HG02884 (cell line): ENCODE measurements around the gene GAK.

Source experiments
- ATAC-seq: cut with Tn5 transposase; IDR thresholded peaks from one replicate; pipeline ENCODE4 v1.9.1; 2021; ENCODE audit warnings: mild to moderate bottlenecking, moderate library complexity; ENCODE audit not compliant: unreplicated experiment

GAK gene

DNA sequence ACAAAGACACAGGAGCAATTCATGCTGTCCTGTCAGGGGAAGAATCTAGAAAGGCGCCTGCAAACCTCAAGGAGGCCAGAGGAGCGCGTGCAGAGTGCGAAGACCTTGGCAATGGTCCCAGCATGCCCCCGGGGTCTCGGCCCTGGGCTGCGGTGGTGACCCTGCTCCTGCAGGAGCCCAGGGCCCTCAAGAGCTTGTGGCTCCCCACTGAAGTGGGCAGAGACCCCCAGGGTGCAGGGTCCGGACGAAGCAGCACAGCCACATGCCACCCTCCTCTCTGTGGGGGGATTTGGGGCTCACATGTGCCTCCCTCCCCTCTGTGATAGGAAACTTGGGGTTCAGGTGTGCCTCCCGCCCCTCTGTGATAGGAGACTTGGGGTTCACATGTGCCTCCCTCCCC is 39.3 kb downstream of the GAK start:
- no peak for ATAC-seq

DNA sequence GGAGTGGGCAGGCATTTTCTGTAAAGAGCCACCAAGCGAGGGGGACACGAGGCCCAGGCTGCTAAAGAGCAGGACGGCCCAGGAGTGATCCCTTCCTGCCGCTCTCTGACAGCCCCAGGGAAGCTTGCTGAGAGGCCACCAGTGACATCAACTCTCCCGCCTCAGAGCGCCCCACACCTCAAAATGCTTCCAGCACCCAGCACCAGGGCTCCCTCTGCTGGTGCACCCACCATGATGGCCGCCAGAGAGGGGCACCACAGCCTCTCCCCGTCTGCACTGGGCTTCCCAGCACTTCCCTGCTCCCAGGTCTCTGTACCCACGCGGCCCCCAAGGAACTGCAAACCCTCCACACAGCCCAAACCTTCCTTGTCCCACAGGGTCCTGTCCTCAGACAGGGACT is 40.4 kb downstream of the GAK start:
- ATAC-seq, result no peak

DNA sequence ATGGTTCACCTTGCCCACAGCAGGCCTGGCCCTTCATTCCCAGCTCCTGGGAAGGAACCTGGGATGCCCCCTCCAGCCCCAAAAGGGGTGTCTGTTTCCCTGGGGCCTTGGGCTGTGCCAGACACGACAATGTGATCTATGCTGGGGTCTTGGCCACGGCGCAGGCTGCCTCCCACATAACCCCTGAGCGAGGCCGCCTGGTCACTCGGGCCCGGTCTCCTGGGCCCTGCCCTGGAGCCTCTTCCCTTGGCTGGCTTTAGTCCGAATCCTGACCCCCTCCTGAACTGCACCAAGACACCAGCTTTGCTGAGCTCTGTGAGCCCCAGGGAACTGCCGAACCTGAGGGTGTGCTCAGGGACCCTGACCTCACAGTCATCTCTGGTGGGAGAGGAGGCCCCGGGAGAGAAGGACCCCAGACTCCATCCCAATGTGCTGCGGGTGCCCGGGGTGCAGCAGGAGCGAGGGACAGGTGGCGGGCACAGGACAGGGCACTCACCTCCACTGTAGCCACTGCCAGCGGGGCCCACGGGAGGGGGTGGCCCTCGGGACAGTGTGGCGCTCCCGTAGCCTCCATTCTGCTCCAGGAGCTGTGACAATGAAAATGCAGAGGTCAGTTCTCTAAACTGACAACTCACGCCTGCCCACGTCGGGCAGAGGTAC is 42.0 kb downstream of the GAK start:
- ATAC-seq, result no peak

GRCh38 chr4:889516-889915 is 42.6 kb downstream of the GAK start:
- no peak for ATAC-seq

- no peak for ATAC-seq
Observed at GRCh38 chr4:888029-888428, 44.1 kb downstream of the GAK start.

GRCh38 chr4:887034-887763 is 44.9 kb downstream of the GAK start:
- no peak for ATAC-seq

- ATAC-seq, result no peak
Observed at GRCh38 chr4:886244-886643, 45.9 kb downstream of the GAK start.

GRCh38 chr4:885353-885752 is 46.8 kb downstream of the GAK start:
- ATAC-seq, result no peak

DNA sequence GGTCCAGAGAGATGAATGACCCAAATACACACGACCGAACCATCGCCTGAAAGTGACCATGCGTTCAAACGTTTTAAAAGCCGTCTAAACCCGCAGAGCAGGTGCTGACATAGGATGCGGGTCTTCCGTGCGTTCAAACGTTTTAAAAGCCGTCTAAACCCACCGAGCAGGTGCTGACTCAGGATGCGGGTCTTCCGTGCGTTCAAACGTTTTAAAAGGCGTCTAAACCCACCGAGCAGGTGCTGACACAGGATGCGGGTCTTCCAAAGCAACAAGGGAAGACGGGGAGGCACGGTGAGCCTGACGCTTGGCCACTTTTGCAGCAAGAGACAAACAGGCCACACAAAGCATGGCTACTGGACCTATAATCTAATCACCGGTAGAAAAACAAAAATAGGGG is 47.2 kb downstream of the GAK start:
- ATAC-seq, result no peak

DNA sequence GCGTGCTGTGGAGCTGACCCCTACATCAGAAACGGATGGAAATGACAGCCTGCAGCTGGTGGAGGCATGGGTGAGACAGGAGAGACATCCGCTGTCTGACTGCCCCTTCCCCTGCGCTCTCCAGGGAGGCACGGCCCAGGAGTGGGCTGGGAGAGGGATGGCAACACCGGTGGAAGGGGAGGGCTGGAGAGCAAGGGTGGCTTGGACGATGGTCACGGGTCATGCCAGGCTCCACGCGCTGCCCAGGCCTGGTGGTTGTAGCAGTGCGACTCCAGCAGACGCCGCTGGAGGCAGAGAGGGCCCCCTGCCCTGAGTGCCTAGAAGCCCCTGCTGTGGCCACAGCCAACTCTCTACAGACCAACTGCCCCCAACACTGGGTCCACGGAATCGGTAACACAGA is 47.9 kb downstream of the GAK start:
- ATAC-seq, result no peak

DNA sequence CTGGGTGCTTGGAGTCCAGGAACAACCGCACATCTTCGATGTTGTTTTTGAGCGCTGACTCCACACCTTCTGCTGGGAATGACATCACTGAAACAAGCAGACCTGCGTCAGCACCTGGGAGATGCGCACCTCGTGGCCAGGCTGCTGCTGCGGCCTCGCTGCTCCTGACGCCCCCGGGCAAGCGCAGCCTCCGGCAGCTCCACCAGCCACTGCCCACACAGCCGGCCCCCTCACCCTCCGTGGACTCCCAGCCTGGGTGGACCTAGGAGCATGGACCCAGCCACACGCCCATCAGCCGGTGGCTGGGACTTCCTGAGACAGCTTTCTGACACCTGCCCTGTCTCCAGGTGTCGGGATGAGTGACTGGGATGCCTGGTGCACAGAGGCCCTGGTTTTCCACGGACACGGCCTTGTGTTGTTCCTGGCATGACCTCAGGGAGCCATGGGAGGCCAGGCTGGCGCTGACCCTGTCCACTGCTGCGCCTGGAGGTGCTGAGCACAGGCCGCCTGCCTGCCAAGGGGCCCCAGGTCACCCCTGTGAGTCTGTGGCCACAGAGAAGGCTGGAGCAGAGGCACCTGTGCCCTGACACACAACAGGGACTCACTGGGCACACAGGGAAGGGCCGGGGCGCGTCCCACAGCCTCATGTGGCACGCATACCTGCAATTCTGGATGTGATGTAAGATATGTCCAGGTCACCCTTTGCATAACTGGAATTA is 48.6 kb downstream of the GAK start:
- ATAC-seq, result no peak

DNA sequence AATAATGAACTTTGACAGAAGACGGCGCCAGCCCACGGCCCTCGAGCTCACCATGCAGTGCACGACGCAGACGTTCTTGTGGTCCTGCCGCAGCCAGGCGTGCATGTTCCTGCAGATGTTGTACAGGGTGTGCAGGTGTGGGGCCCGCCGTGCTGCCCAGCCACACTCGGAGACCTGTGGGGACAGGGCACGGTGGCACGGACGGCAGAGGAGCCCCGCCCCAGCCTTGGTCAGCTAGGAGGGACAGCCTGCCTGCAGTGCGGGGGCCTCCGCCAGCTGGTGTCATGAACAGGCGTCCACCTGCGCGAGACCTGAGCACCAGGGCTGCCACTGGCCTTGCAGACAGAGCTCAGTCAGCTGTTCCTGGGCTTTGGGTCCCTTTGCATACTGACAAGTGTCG is 49.5 kb downstream of the GAK start:
- ATAC-seq, result no peak

DNA sequence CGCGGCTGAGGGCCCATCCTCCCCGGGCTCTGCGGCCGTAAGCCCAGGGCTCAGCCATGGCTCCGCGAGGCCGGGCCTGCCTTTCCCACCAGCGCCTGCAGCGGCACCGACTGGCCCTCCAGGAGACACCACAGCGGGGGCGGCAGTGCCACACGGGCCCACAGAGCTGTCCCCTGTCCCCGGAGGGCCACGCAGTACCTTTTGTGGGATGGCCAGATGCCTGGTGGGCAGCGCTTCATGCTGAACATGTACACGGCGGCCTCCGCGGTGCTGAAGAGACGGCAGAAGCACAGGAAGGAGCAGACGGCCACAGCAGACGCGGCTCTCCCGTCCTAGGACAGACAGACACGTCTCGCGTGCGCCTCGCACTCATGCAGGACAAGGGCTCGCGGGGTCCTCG is 50.4 kb downstream of the GAK start:
- no peak for ATAC-seq

GRCh38 chr4:880684-881405 is 51.3 kb downstream of the GAK start:
- no peak for ATAC-seq

DNA sequence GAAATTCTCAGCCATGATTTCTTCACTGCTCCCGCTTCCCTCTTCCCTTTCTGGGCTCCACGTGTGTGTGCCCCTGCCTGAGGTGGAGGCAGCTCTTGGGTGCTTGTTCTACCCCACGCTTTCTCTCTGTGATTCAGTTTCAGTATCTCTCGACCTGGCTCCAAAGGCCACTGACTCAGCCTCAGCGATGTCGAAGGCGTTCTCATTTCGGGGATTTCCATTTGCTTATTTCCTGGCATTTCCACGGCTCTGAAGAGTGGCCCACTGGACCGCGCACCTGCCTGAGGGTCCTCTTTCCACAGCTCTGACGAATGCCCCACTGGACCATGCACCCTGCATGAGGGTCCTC is 52.4 kb downstream of the GAK start:
- no peak for ATAC-seq

DNA sequence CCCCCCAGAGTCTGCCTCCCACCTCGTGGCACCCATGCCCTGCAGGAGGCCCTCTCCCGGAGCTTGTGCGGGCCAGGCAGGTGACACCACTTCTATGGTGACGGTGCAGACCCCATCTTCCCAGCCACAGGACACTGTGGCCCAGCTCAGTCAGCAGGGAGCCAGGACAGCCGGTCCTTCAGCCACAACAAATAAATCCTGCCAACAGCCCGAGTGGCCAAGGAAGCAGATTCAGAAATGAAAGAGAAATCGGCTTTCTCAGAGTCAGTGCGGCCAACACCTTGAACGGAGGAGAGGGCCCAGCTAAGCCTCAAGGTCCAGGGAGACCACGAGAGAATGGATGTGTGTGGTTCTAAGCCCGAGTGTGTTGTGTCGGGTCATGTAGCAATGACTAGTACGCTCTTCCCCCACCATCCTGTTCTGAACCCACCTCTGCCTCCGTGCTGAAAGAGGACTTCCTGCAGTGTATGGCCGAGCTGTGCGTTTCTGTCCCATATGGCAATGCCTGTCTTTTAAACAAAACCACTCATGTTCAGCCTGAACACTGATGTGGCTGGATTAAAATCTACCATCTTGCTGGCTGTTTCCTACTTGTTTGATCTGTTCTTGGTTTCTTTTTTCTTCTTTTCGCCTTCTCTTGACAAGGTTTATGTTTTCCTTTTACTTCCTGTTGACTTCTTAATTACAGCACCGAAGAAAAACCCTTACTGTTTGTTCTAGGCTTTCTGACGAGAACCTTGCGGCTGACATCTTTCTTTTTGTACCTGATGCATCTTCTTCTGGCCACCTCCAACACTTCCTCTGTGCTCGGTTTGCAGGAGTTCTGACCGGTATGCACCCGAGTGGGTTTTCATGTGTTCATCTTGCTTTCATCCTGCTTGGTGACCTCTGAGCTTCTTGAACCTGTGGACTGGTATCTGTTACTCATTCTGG is 53.1 kb downstream of the GAK start:
- no peak for ATAC-seq

DNA sequence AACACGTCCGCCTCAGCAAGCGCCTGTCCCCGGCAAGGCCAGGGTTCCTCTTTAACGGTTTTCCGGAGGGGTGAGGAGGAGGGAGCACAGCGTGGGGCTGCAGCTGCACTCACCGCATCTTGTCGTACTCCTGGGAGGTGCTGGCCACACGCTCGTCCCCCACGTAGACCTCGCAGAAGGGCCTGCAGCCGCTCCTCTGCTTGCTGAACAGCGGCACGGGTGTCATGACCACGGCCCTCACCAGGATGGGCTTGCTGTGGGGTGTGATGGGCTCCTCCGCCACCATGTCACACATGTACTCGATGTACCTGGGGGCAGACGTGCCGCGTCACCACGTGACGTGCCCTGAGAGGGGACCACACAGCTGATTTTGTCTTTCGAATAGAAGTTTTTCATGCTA is 54.6 kb downstream of the GAK start:
- no peak for ATAC-seq

DNA sequence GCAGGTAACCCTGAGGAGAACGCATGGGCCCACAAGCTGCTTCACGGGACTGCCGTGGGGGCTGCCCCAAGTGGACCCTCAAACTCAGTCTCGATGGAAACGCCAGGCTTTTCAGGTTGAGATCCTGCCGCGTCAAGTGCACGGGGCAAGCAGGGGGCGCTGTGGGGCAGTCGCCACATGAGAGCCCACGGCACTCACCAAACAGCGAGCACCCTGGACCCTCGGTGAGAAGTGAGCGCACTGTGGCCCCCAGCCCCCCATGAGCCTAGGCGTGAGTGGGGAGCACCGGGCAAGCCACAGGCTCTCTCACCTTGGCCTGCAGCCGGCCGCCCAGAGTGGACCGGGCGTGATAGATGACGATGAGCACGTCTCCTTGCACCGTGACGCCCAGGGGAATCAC is 55.3 kb downstream of the GAK start:
- no peak for ATAC-seq

DNA sequence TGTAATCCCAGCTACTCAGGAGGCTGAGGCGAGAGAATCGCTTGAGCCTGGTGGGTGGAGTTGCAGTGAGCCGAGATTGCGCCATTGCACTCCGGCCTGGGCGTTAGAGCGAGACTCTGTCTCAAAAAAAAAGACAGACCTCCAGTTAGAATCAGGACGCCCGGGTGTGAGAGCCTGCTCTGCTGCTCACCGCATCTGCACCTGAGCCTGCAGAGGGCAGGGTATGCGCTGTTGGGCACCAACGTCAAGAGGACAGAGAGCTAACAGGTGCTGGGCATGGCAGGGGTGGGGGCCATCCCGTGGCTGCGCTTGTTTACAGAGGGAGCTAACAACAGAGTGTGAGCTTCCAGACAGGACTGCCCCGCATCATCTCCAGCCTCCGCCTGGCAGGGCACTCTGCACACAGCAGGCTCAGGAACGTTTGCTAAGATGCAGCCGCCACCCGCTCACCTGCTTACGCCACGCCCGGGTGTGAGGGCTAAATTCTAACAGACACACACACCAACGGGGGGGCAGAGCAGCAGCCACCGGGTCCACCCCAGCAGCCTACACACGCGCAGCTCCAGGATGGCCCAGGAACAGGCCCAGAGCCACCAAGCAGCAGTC is 56.2 kb downstream of the GAK start:
- no peak for ATAC-seq
